ENCODE measurements around the gene CRYBA1. TPM values are rescaled to one million over a fixed set of nuclear protein-coding genes. Genes with fewer than 3 reads are reported as not detected.
"Not testable (repeated sequence)": the region's sequence is repeated elsewhere in the genome, so short reads cannot be mapped to it uniquely, and the experiment has no call there.

The CRYBA1 gene
- total RNA-seq, 1 experiment from 2014 or later: not detected

DNA sequence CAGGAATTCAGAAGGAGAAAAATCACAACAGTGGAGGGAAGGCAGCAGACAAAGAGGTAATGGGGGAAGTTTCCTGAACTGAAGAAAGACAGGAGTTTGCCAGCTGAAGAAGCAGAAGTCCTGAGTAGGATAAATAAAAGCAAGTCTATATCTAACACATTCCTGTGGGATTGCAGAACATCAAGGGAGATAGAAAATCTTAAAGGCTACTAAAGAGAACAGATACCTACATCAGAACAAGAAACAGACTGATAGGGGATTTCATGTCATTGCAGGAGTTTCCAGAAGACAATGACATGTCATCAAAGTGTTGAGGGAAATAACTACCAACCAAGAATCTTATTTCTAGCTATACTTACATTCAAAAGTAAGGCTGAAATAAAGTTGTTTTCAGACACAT lies 21.3 kb upstream of the CRYBA1 start:
- H3K9me2 ChIP-seq (replicated peaks; ENCODE audit: insufficient read depth, low read length): no peaks in the 10 kb centered on the region
- no peaks in the 10 kb centered on the region for H3K9me3 ChIP-seq (ENCODE audit: low read length)
- no peaks in the 10 kb centered on the region for H3K4me1 ChIP-seq (ENCODE audit: low read length)
- no peaks in the 10 kb centered on the region for H3K79me2 ChIP-seq (ENCODE audit: low read length)
- H2AFZ ChIP-seq (ENCODE audit: low read length): no peak overlapping the region
- no peaks in the 10 kb centered on the region for H3K27me3 ChIP-seq (ENCODE audit: low read length)
- no peak overlapping the region for H3K9ac ChIP-seq (ENCODE audit: low read length)
- H3K4me2 ChIP-seq (ENCODE audit: low read depth, low read length, poor library complexity, severe bottlenecking): no peak overlapping the region
- no peak overlapping the region for H3K4me3 ChIP-seq (ENCODE audit: low read length)
- DNase-seq: no peak
- no peak overlapping the region for H3K27ac ChIP-seq (ENCODE audit: low read length)
- H3K36me3 ChIP-seq (ENCODE audit: insufficient read depth, low read length): no peaks in the 10 kb centered on the region
- H4K20me1 ChIP-seq (ENCODE audit: insufficient read depth, low read depth, low read length): no peaks in the 10 kb centered on the region

DNA sequence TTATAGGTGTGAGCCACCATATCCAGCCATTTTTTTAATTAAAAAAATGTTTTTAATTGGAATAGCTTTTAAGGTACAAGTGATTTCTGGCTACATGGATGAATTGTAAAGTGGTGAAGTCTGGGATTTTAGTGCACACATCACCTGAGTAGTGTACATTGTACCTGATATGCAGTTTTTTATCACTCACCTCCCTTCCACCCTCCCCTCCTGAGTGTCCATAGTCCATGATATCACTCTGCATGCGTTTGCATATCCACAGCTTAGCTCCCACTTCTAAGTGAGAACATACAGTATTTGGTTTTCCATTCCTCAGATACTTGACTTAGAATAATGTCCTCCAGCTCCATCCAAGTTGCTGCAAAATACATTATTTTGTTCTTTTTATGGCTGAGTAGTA lies 13.4 kb upstream of the CRYBA1 start:
- no peak overlapping the region for H3K27ac ChIP-seq (ENCODE audit: low read length)
- H3K9me3 ChIP-seq (ENCODE audit: low read length): no peaks in the 10 kb centered on the region
- no peaks in the 10 kb centered on the region for H3K4me1 ChIP-seq (ENCODE audit: low read length)
- H3K27me3 ChIP-seq (ENCODE audit: low read length): no peaks in the 10 kb centered on the region
- H3K36me3 ChIP-seq (ENCODE audit: insufficient read depth, low read length): no peaks in the 10 kb centered on the region
- H3K4me2 ChIP-seq (ENCODE audit: low read depth, low read length, poor library complexity, severe bottlenecking): no peak overlapping the region
- DNase-seq: no peak
- H2AFZ ChIP-seq (ENCODE audit: low read length): no peak overlapping the region
- no peaks in the 10 kb centered on the region for H3K79me2 ChIP-seq (ENCODE audit: low read length)
- no peak overlapping the region for H3K9ac ChIP-seq (ENCODE audit: low read length)
- H4K20me1 ChIP-seq (ENCODE audit: insufficient read depth, low read depth, low read length): no peaks in the 10 kb centered on the region
- no peaks in the 10 kb centered on the region for H3K9me2 ChIP-seq (replicated peaks; ENCODE audit: insufficient read depth, low read length)
- no peak overlapping the region for H3K4me3 ChIP-seq (ENCODE audit: low read length)

DNA sequence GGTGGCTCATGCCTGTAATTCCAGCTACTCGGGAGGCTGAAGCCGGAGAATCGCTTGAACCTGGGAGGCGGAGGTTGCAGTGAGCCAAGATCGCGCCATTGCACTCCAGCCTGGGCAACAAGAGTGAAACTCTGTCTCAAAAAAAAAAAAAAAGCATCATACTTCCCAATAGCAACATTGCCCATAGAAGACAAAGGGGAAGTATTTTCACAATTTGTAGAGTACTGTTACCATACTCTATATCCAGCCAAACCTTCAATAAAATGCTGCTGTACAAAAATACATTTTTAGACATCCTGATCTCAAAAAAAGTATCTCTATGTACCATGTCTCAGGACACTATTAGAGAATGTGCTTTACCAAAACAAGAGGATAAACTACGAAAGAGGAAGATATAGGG lies 11.7 kb upstream of the CRYBA1 start:
- H3K36me3 ChIP-seq (ENCODE audit: insufficient read depth, low read length); H3K4me2 ChIP-seq (ENCODE audit: low read depth, low read length, poor library complexity, severe bottlenecking); H3K4me3 ChIP-seq (ENCODE audit: low read length); H3K79me2 ChIP-seq (ENCODE audit: low read length); H2AFZ ChIP-seq (ENCODE audit: low read length); H3K27me3 ChIP-seq (ENCODE audit: low read length); H3K27ac ChIP-seq (ENCODE audit: low read length); H3K9ac ChIP-seq (ENCODE audit: low read length); H3K9me2 ChIP-seq (replicated peaks; ENCODE audit: insufficient read depth, low read length); H4K20me1 ChIP-seq (ENCODE audit: insufficient read depth, low read depth, low read length); H3K9me3 ChIP-seq (ENCODE audit: low read length); DNase-seq; H3K4me1 ChIP-seq (ENCODE audit: low read length): not testable (repeated sequence)

DNA sequence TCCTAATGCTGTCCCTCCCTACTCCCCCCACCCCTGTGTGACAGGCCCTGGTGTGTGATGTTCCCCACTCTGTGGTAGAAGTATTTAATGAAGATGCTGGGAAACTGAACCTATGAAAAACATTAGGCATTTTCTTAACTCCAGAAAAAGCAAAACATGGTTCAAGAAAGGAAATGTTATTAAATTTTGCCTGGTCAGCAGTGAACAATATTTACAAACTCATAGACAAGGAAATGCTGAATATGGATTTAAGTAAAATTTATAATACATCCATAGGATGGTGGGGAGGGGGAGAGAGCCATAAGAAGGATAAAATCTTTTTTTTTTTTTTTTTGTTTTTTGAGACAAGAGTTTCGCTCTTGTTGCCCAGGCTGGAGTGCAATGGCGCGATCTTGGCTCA lies 10.8 kb upstream of the CRYBA1 start:
- Histone ChIP-seq H2AFZ (ENCODE audit: low read length) (no peak overlapping the region), H3K9ac (ENCODE audit: low read length) (no peak overlapping the region), H3K4me1 (ENCODE audit: low read length) (no peaks in the 10 kb centered on the region), H3K9me3 (ENCODE audit: low read length) (no peaks in the 10 kb centered on the region), H3K9me2 (replicated peaks; ENCODE audit: insufficient read depth, low read length) (no peaks in the 10 kb centered on the region), H3K36me3 (ENCODE audit: insufficient read depth, low read length) (no peaks in the 10 kb centered on the region), H3K27me3 (ENCODE audit: low read length) (no peaks in the 10 kb centered on the region), H3K4me3 (ENCODE audit: low read length) (no peak overlapping the region), H4K20me1 (ENCODE audit: insufficient read depth, low read depth, low read length) (no peaks in the 10 kb centered on the region), H3K27ac (ENCODE audit: low read length) (no peak overlapping the region), H3K79me2 (ENCODE audit: low read length) (no peaks in the 10 kb centered on the region), H3K4me2 (ENCODE audit: low read depth, low read length, poor library complexity, severe bottlenecking) (no peak overlapping the region)
- DNase-seq: no peak

DNA sequence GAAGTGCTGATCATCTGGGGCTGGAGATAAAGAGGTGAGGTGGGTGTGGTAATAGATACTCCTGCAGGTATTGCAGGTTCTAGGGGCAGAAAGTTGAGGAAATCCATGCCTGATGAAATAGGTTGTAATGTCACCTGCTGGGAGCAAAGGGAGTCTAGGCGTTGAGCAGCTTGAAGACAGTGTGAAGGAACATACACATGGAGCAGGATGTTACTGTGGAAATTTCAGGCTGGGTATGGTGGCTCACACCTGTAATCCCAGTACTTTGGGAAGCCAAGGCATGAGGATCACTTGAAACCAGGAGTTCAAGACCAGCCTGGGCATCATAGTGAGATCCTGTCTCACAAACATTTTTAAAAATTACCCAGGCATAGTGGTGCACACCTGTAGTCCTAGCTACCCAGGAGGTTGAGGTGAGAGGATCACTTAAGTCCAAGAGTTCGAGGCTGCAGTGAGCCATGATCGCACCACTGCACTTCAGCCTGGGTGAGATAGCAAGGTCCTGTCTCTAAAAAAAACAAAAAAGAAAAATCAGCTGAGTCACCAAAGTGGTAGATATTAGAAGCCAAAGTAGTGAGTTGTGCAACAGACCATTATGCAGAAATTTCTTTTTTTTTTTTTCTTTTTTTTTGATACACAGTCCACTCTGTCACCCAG lies 9.1 kb upstream of the CRYBA1 start:
- Histone ChIP-seq H3K9me2 (replicated peaks; ENCODE audit: insufficient read depth, low read length) (no peaks in the 10 kb centered on the region), H3K9ac (ENCODE audit: low read length) (no peak overlapping the region), H3K27me3 (ENCODE audit: low read length) (no peaks in the 10 kb centered on the region), H3K4me2 (ENCODE audit: low read depth, low read length, poor library complexity, severe bottlenecking) (no peak overlapping the region), H3K27ac (ENCODE audit: low read length) (no peak overlapping the region), H3K4me1 (ENCODE audit: low read length) (no peaks in the 10 kb centered on the region), H3K4me3 (ENCODE audit: low read length) (no peak overlapping the region), H3K79me2 (ENCODE audit: low read length) (no peaks in the 10 kb centered on the region), H2AFZ (ENCODE audit: low read length) (no peak overlapping the region), H3K36me3 (ENCODE audit: insufficient read depth, low read length) (no peaks in the 10 kb centered on the region), H3K9me3 (ENCODE audit: low read length) (no peaks in the 10 kb centered on the region), H4K20me1 (ENCODE audit: insufficient read depth, low read depth, low read length) (no peaks in the 10 kb centered on the region)
- DNase-seq: no peak

DNA sequence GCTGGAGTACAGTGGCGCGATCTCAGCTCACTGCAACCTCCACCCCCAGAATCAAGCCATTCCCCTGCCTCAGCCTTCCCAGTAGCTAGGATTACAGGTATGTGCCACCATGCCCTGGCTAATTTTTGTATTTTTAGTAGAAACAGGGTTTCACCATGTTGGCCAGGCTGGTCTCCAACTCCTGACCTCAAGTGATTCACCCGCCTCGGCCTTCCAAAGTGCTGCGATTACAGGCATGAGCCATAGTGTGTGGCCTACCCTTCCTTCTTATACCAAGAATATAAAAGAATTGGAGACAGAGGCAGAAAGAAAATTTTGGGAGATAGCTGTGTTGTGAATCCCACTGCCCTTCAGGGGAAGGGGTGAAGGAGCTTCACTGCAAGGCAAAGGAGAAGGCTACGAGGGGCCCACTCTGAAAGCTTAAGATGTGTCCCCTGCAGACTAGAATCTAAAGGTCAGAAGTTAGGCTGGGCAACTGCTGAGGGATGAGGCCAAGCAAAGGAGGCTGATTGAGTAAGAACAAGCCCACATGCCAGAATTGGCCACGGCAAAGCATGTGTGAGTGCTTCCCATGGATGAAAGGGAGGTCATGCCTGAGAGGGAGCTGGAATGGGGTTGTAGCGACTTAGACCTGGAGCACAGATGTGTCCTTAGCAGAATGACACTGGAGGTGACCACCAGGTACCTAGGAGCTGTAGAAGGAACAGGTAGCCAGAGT lies 8.4 kb upstream of the CRYBA1 start:
- Histone ChIP-seq H3K9ac (ENCODE audit: low read length) (no peak overlapping the region), H3K4me3 (ENCODE audit: low read length) (no peak overlapping the region), H3K36me3 (ENCODE audit: insufficient read depth, low read length) (no peaks in the 10 kb centered on the region), H2AFZ (ENCODE audit: low read length) (no peak overlapping the region), H3K27me3 (ENCODE audit: low read length) (no peaks in the 10 kb centered on the region), H4K20me1 (ENCODE audit: insufficient read depth, low read depth, low read length) (no peaks in the 10 kb centered on the region), H3K4me2 (ENCODE audit: low read depth, low read length, poor library complexity, severe bottlenecking) (no peak overlapping the region), H3K9me3 (ENCODE audit: low read length) (no peaks in the 10 kb centered on the region), H3K79me2 (ENCODE audit: low read length) (no peaks in the 10 kb centered on the region), H3K4me1 (ENCODE audit: low read length) (no peaks in the 10 kb centered on the region), H3K27ac (ENCODE audit: low read length) (no peak overlapping the region), H3K9me2 (replicated peaks; ENCODE audit: insufficient read depth, low read length) (no peaks in the 10 kb centered on the region)
- no peak for DNase-seq

DNA sequence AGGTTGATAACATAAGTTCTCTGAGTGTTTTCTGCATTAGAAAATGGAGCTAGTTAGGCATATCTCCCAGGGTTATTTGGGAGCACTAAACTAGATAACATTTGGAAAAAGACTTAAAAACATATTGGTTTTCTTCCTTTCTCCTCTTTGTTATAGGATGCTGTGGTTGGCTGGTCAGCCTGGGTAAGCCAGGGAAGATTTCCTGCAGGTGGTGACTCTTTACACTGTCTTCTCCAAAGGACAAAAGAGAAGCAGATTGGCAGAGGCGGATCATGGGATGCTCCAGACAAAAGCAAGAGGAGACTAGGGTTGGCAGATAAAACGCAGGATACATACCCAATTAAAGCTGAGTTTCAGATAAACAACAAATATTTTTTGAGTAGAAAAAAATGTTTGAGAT lies 6.2 kb upstream of the CRYBA1 start:
- DNase-seq: no peak
- Histone ChIP-seq H3K9me2 (replicated peaks; ENCODE audit: insufficient read depth, low read length) (no peaks in the 10 kb centered on the region), H3K9ac (ENCODE audit: low read length) (no peak overlapping the region), H3K4me3 (ENCODE audit: low read length) (no peak overlapping the region), H3K27me3 (ENCODE audit: low read length) (no peaks in the 10 kb centered on the region), H3K27ac (ENCODE audit: low read length) (no peak overlapping the region), H4K20me1 (ENCODE audit: insufficient read depth, low read depth, low read length) (no peaks in the 10 kb centered on the region), H3K9me3 (ENCODE audit: low read length) (no peaks in the 10 kb centered on the region), H3K4me1 (ENCODE audit: low read length) (no peaks in the 10 kb centered on the region), H2AFZ (ENCODE audit: low read length) (no peak overlapping the region), H3K36me3 (ENCODE audit: insufficient read depth, low read length) (no peaks in the 10 kb centered on the region), H3K79me2 (ENCODE audit: low read length) (no peaks in the 10 kb centered on the region), H3K4me2 (ENCODE audit: low read depth, low read length, poor library complexity, severe bottlenecking) (no peak overlapping the region)

DNA sequence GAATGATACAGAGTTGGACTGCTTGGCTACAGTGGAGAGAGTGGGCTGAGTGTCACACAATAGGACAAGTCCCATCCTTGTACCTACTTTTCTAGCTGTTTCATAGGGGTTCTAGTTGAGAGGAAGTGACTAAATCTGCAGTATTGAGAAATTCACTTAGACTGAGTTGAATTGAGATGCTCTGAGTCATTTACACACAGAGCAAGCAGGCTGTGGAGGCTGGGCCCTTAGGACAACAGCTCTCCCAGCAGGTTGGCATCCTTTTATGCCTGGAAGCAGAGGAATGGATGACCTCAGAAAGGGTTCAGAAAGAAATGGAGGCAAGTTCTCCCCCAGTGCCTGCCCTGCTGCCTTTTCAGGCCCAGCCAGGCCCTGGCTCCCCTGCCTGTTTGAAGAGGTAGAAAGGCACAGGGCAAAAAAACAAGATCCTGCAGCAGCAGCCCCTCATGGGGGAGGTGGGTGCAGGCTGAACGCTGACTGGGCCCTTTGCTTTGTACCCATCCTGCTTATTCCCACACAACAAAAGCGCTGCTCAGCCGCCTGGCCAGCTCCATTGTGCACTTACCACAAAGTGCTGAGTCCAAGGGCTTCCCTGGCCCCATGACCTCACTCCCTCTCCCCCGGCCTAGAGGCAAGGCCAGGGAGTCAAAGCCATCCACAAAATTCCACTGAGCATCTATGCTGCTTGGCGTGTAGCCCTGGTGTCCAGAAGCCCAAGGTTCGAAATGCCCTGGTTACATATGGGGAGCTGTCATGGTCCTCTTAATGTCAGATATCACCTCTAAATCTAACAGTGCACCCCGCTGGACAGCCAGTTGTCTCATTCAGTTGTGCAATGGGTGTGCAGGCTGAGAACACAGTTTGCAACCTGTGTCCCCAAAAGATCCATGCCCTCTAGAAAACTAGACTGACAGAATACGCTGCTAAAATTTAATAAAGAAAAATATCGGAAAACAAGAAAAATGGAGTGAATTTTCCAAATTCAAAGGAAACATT lies 5.4 kb upstream of the CRYBA1 start:
- H3K79me2 ChIP-seq (ENCODE audit: low read length): no peaks in the 10 kb centered on the region
- H2AFZ ChIP-seq (ENCODE audit: low read length): no peak overlapping the region
- no peaks in the 10 kb centered on the region for H3K9me3 ChIP-seq (ENCODE audit: low read length)
- DNase-seq: peak; percentile 63
- no peaks in the 10 kb centered on the region for H3K36me3 ChIP-seq (ENCODE audit: insufficient read depth, low read length)
- H3K9me2 ChIP-seq (replicated peaks; ENCODE audit: insufficient read depth, low read length): no peaks in the 10 kb centered on the region
- H4K20me1 ChIP-seq (ENCODE audit: insufficient read depth, low read depth, low read length): no peaks in the 10 kb centered on the region
- no peaks in the 10 kb centered on the region for H3K4me1 ChIP-seq (ENCODE audit: low read length)
- H3K4me2 ChIP-seq (ENCODE audit: low read depth, low read length, poor library complexity, severe bottlenecking): no peak overlapping the region
- no peak overlapping the region for H3K4me3 ChIP-seq (ENCODE audit: low read length)
- H3K9ac ChIP-seq (ENCODE audit: low read length): no peak overlapping the region
- H3K27ac ChIP-seq (ENCODE audit: low read length): no peak overlapping the region
- no peaks in the 10 kb centered on the region for H3K27me3 ChIP-seq (ENCODE audit: low read length)
